ENCODE data around the gene TSPAN18. TPM values are rescaled to one million over a fixed set of nuclear protein-coding genes. Genes with fewer than 3 reads are reported as not detected.

TSPAN18 gene
- total and polyA plus RNA-seq, 2 of the 4 experiments (the other 2 are of a cell fraction): 0.36 to 1.1 TPM

- peak overlapping the region; percentile 53 for H3K4me2 ChIP-seq (ENCODE audit: low read depth, low read length)
- CTCF ChIA-PET: interaction anchor here (1.1 kb wide), 1 partner anchor 75 kb away, joined by 3 read pairs; no protein-coding TSS in a partner anchor
- peak overlapping the region; percentile 21 for H2AFZ ChIP-seq (replicated peaks; ENCODE audit: low read length, poor library complexity)
- POLR2A ChIA-PET (ENCODE audit: unreplicated experiment): no interaction called here
- H3K18ac ChIP-seq (ENCODE audit: low read depth, low read length): peak overlapping the region; percentile 99
- H2BK15ac ChIP-seq (ENCODE audit: low read depth, low read length): peak overlapping the region; percentile 45; the same call in 2 of the 3 replicates
- peak overlapping the region; percentile 90 for H3K23ac ChIP-seq (ENCODE audit: low read depth, low read length)
- no TSS peak for BruUV-seq (replicated peaks)
- peak overlapping the region; percentile 78 for H3K56ac ChIP-seq (ENCODE audit: extremely low read depth, insufficient read depth, low read length)
- DNase-seq: peak; percentile 96
- H2AK9ac ChIP-seq (replicated peaks; ENCODE audit: low read depth, low read length, poor library complexity): peak overlapping the region; percentile 57
- dilution Hi-C loops (cut with HindIII; ENCODE audit: low sequenced_read_pairs, unreplicated experiment): no loop called here
- in situ Hi-C loops (cut with MboI; ENCODE audit: low sequenced_read_pairs): no loop called here
- 0 out of 2 replicates have a peak, but pooled peaks cover 3% of the 10 kb centered on the region for H3K9me3 ChIP-seq (ENCODE audit: control insufficient read depth, insufficient read depth, low read length)
- H3K79me1 ChIP-seq (ENCODE audit: low read depth in 1 of 2, low read length in 2 of 2): no peaks in the 10 kb centered on the region
- H2AK5ac ChIP-seq (ENCODE audit: low read depth, low read length): peak overlapping the region; percentile 91
- H3K9me1 ChIP-seq (ENCODE audit: insufficient read depth, low read length): peaks cover 7% of the 10 kb centered on the region
- H3K27ac ChIP-seq (ENCODE audit: insufficient read depth, low read length): peak overlapping the region; percentile 93
- no peaks in the 10 kb centered on the region for H4K20me1 ChIP-seq (ENCODE audit: insufficient read depth, low read length)
- H3K4me1 ChIP-seq (ENCODE audit: control insufficient read depth, insufficient read depth, low read length): peaks cover 16% of the 10 kb centered on the region
- H2BK20ac ChIP-seq (ENCODE audit: low read depth, low read length): peak overlapping the region; percentile 99
- intact Hi-C loops (cut with micrococcal nuclease): loop anchor here (1.0 to 5.0 kb wide), 3 partner anchors 20 to 75 kb away; no protein-coding TSS in a partner anchor
- H3K27me3 ChIP-seq (ENCODE audit: control insufficient read depth, insufficient read depth, low read length): no peaks in the 10 kb centered on the region
- H3K4ac ChIP-seq (ENCODE audit: low read depth, low read length): peak overlapping the region; percentile 97
- ATAC-seq (ENCODE audit: low read depth): peak; percentile 88
- H4K8ac ChIP-seq (ENCODE audit: low read depth in 2 of 2, low read length in 2 of 2): peak overlapping the region; percentile 68 to 93
- H3K36me3 ChIP-seq (ENCODE audit: control insufficient read depth, insufficient read depth, low read length): no peaks in the 10 kb centered on the region
- peak overlapping the region; percentile 85 for H3K14ac ChIP-seq (replicated peaks; ENCODE audit: low read depth, low read length)
- H2BK5ac ChIP-seq (ENCODE audit: low read depth, low read length, poor library complexity, severe bottlenecking): peak overlapping the region; percentile 99
- H4K91ac ChIP-seq (ENCODE audit: insufficient read depth, low read depth, low read length): peak overlapping the region; percentile 99
- H2BK120ac ChIP-seq (ENCODE audit: low read depth, low read length): peak overlapping the region; percentile 99
- H3K4me3 ChIP-seq (ENCODE audit: insufficient read depth, low read depth, low read length): no peak overlapping the region
- peak overlapping the region; percentile 49 for H3K9ac ChIP-seq (ENCODE audit: low read depth, low read length)
- H4K5ac ChIP-seq (ENCODE audit: low read depth, low read length): peak overlapping the region; percentile 100
- WGBS, 2 experiments (ENCODE audit: extremely low coverage in 2 of 2, insufficient read length in 1 of 2): 0% methylated on average over 2 of the region's 5 CpGs; no CpG with 5 or more reads in 1 of the 2 experiments
- TF ChIP-seq FOS (IDR thresholded peaks at IDR 0.05; ENCODE audit: low read depth, low read length) (peak; percentile 85), USF2 (IDR thresholded peaks at IDR 0.05; ENCODE audit: low read depth, low read length) (peak; percentile 24; the same call in 1 of the 2 replicates), RFX5 (IDR thresholded peaks at IDR 0.05; ENCODE audit: low read depth, low read length) (no peak), POLR2A (IDR thresholded peaks at IDR 0.05; ENCODE audit: low read depth, low read length) (no peak), MXI1 (IDR thresholded peaks at IDR 0.05; ENCODE audit: borderline replicate concordance, low read depth, low read length) (peak; percentile 64; the same call in 1 of the 2 replicates), RCOR1 (IDR thresholded peaks at IDR 0.05; ENCODE audit: insufficient replicate concordance, low read length) (peak; percentile 88), BHLHE40 (IDR thresholded peaks at IDR 0.05; ENCODE audit: low read depth, low read length) (peak; percentile 85), CEBPB (IDR thresholded peaks at IDR 0.05; ENCODE audit: low read depth, low read length) (peak; percentile 52; the same call in 1 of the 2 replicates), SMC3 (IDR thresholded peaks at IDR 0.05; ENCODE audit: low read depth, low read length) (0 out of 2 replicates have a peak, but pooled peaks have one; percentile 5), RAD21 (IDR thresholded peaks at IDR 0.05; ENCODE audit: low read length) (peak; percentile 24), CHD1 (IDR thresholded peaks at IDR 0.05; ENCODE audit: low read depth, low read length) (no peak), CTCF (conservative IDR thresholded peaks at IDR 0.05; ENCODE audit: low read depth, low read length) (no peak), NFE2L2 (IDR thresholded peaks at IDR 0.05; ENCODE audit: low read depth, low read length) (peak; percentile 45; the same call in 1 of the 2 replicates), MAZ (IDR thresholded peaks at IDR 0.05; ENCODE audit: borderline replicate concordance, low read depth, low read length) (peak; percentile 28; the same call in 1 of the 2 replicates), MAFK (IDR thresholded peaks at IDR 0.05; ENCODE audit: low read depth, low read length) (0 out of 2 replicates have a peak, but pooled peaks have one; percentile 16)
These were observed 115.5 kb downstream of the TSPAN18 start for GRCh38 chr11:44842220-44842619.

All from IMR-90 (cell line).